MCF 10A (cell line): ENCODE results near the gene HTR7. TPM values are rescaled to one million over a fixed set of nuclear protein-coding genes. Genes with fewer than 3 reads are reported as not detected.

ENCODE experiments used
- BruUV-seq: library from RNA; stranded (reverse); fragments of 400-500 nt; replicated peaks from 2 replicates; lab custom pipeline; 2021; lab: Mats Ljungman, UMichigan
- CTCF ChIA-PET: fragments of 300-600 bp; sonication (Branson Sonifier 250); formaldehyde crosslinking; extraction: SDS; loops from one replicate; lab custom pipeline; 2021; ENCODE audit warnings: antibody characterized with exemption, inconsistent platforms; lab: Yijun Ruan, JAX
- POLR2A ChIA-PET: fragments of 300-600, 350-650 bp; sonication (Branson Sonifier 250); formaldehyde crosslinking; extraction: SDS; loops from one replicate; lab custom pipeline; 2020; ENCODE audit warnings: antibody characterized with exemption, inconsistent platforms; lab: Yijun Ruan, JAX
- DNase-seq: peaks from one replicate; pipeline ENCODE4 v3.0.0-alpha.2; 2018; ENCODE audit not compliant: unreplicated experiment
- H3K27ac Mint-ChIP-seq: one replicate; pipeline ENCODE4 v1.8.0; 2022; ENCODE audit warnings: mild to moderate bottlenecking, low read depth, mixed read lengths; ENCODE audit not compliant: unreplicated experiment
- H3K27me3 Mint-ChIP-seq: one replicate; pipeline ENCODE4 v1.8.0; 2022; ENCODE audit warnings: mixed read lengths; ENCODE audit not compliant: insufficient read depth, unreplicated experiment
- H3K36me3 Mint-ChIP-seq: one replicate; pipeline ENCODE4 v1.8.0; 2022; ENCODE audit warnings: mild to moderate bottlenecking, moderate library complexity, mixed read lengths; ENCODE audit not compliant: insufficient read depth, unreplicated experiment
- H3K4me1 Mint-ChIP-seq: one replicate; pipeline ENCODE4 v1.8.0; 2022; ENCODE audit warnings: mixed read lengths; ENCODE audit not compliant: insufficient read depth, unreplicated experiment
- H3K4me3 Mint-ChIP-seq: one replicate; pipeline ENCODE4 v1.8.0; 2022; ENCODE audit warnings: mild to moderate bottlenecking, moderate library complexity, mixed read lengths; ENCODE audit not compliant: unreplicated experiment
- H3K9me3 Mint-ChIP-seq: one replicate; pipeline ENCODE4 v1.8.0; 2022; ENCODE audit warnings: mixed read lengths; ENCODE audit not compliant: unreplicated experiment
- CTCF ChIP-seq: fragments of 200-600 bp; IDR thresholded peaks from one replicate; pipeline ENCODE4 v1.8.0; 2022; ENCODE audit warnings: antibody characterized with exemption, mild to moderate bottlenecking; ENCODE audit not compliant: unreplicated experiment
- intact Hi-C: fragments of 100-400 bp; cut with micrococcal nuclease; formaldehyde crosslinking; loops from 2 replicates; pipeline ENCODE4 v1.14.1; 2022
- total RNA-seq: library from RNA; stranded (reverse); gene quantifications from 2 replicates; pipeline ENCODE4 v1.2.3, GENCODE V29; 2022

The HTR7 gene
- total RNA-seq, 1 experiment from 2014 or later: 15.3 TPM

DNA sequence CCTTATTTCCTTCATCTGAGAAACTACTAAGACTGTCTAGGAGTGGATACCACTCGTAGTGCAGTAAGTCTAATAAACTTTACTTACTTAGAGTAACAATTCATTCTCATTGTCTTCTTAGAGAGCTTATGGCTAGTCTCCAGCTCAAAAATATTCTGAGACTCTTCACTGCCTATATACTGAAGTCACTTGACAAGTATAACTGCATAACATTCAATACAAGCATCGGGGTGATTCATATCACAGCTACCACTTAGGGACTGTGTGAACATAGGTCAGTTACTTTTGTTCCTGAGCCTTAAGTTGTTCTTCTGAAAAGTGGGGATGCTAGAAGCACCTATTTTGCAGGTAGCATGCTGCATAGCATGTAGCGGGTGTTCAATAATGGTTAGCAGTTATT lies 111.0 kb downstream of the HTR7 start:
- DNase-seq: no peak
- no peak for TF ChIP-seq CTCF
- H3K4me1 Mint-ChIP-seq: peaks cover 16% of the 10 kb centered on the region
- no peak overlapping the region for H3K27ac Mint-ChIP-seq
- ChIA-PET CTCF (interaction anchor here (0.8 to 9.6 kb wide), 4 partner anchors 41 to 133 kb away, joined by 3 to 149 read pairs (median 20); no protein-coding TSS in a partner anchor), POLR2A (interaction anchor here (0.6 to 1.1 kb wide), 3 partner anchors 116 to 1248 kb away, joined by 3 to 5 read pairs (median 4); no protein-coding TSS in a partner anchor)
- no peaks in the 10 kb centered on the region for H3K9me3 Mint-ChIP-seq
- H3K36me3 Mint-ChIP-seq: peaks cover 6% of the 10 kb centered on the region
- H3K4me3 Mint-ChIP-seq: no peak overlapping the region
- no TSS peak for BruUV-seq
- H3K27me3 Mint-ChIP-seq: no peaks in the 10 kb centered on the region
- intact Hi-C loops: no loop called here

DNA sequence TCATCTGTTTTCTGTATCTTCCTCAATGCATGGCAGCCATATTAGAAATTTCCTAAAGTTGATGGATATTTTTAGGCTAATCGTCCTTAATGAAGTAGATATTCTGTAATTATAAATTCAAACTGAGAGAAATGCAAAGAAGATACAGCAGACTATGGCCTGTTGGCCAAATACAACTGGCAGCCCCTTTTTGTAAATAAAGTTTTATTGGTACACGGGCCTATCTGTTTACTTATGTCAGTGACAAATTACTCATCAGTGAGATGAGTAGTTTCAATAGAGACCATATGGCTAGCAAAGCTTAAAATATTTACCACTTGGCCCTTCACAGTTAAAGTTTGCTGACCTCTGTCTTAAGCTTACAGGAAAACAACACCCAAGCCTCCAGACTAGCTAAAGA lies 112.3 kb downstream of the HTR7 start:
- TF ChIP-seq CTCF: no peak
- no TSS peak for BruUV-seq
- POLR2A ChIA-PET: no interaction called here
- Mint-ChIP-seq H3K4me1 (peaks cover 18% of the 10 kb centered on the region), H3K27me3 (no peaks in the 10 kb centered on the region), H3K4me3 (no peak overlapping the region), H3K36me3 (peaks cover 6% of the 10 kb centered on the region), H3K27ac (no peak overlapping the region), H3K9me3 (no peaks in the 10 kb centered on the region)
- DNase-seq: no peak
- intact Hi-C loops: no loop called here
- CTCF ChIA-PET: interaction anchor here (0.8 to 9.6 kb wide), 3 partner anchors 43 to 118 kb away, joined by 4 to 149 read pairs (median 6); no protein-coding TSS in a partner anchor

DNA sequence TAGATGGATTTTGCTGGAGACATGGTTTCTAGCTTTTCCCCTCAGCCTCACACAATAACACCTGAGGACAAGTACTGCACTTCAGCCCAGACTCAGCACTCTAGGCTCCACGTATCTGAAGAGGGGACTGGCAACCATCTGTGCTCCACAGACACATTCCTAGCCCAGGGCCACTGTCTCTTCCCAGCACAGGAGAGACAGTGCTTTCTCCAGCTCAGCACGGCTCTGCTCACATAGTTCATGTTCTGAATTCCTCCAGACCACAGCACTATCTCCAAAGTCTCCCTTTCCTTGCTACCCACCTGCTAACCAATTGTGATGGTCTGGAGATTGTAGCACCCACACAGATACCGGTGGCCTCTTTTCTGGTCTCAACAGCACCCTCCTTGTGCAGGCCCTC lies 114.5 kb downstream of the HTR7 start:
- no peaks in the 10 kb centered on the region for H3K27me3 Mint-ChIP-seq
- TF ChIP-seq CTCF: no peak
- DNase-seq: no peak
- H3K4me3 Mint-ChIP-seq: no peak overlapping the region
- peaks cover 18% of the 10 kb centered on the region for H3K4me1 Mint-ChIP-seq
- ChIA-PET CTCF (interaction anchor here (0.6 to 9.6 kb wide), 3 partner anchors 8 to 244 kb away, joined by 3 to 149 read pairs (median 4); no protein-coding TSS in a partner anchor), POLR2A (interaction anchor here (0.7 to 0.9 kb wide), 2 partner anchors 116 to 306 kb away, joined by 3 read pairs; no protein-coding TSS in a partner anchor)
- peak overlapping the region; percentile 83 for H3K27ac Mint-ChIP-seq
- intact Hi-C loops: no loop called here
- H3K9me3 Mint-ChIP-seq: no peaks in the 10 kb centered on the region
- H3K36me3 Mint-ChIP-seq: no peaks in the 10 kb centered on the region
- BruUV-seq: no TSS peak

DNA sequence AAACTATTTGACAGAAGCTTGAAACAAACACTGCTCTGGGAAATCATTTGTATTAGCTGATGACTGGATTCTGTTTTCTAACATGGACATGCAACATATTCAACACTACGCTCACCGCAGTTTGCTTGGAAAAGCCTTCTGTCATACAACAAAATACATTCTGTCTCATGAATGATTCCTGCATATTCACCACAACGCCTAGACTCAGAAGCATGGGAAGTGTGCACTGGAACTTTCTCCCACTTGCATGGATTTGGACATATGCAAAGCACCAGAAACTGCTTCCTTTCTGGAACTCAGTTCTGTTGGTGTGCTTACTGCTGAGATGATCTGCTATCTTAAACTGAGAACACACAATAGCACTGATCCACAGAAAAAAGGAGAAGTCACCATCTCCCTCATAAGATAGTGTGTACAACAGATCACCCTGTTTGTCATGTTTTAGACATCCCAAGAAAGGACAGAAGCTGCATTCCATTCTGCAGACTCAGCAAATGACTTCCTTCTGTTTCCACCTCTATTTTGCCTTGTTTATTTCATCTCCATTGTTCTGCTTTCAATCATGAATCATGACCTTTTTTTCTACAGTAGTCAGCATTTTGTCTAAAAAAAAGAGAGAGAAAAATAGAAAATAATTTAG lies 115.8 kb downstream of the HTR7 start:
- H3K4me1 Mint-ChIP-seq: peaks cover 18% of the 10 kb centered on the region
- H3K9me3 Mint-ChIP-seq: no peaks in the 10 kb centered on the region
- ChIA-PET CTCF (interaction anchor here (2.6 to 9.6 kb wide), 2 partner anchors 8 to 122 kb away, joined by 12 to 149 read pairs; no protein-coding TSS in a partner anchor), POLR2A (no interaction called here)
- H3K27ac Mint-ChIP-seq: no peak overlapping the region
- no peak for TF ChIP-seq CTCF
- H3K27me3 Mint-ChIP-seq: no peaks in the 10 kb centered on the region
- no TSS peak for BruUV-seq
- H3K36me3 Mint-ChIP-seq: no peaks in the 10 kb centered on the region
- peak; percentile 25 for DNase-seq
- no peak overlapping the region for H3K4me3 Mint-ChIP-seq
- intact Hi-C loops: no loop called here
